HEK293 (cell line): Measurements from ENCODE around the gene CHD1.

Source experiments
- CTCF ChIA-PET: fragments of 350-600 bp; formaldehyde crosslinking; extraction: SDS; loops from one replicate; lab custom pipeline; 2021; ENCODE audit warnings: antibody characterized with exemption; lab: Yijun Ruan, JAX
- POLR2A ChIA-PET: fragments of 300-600 bp; formaldehyde crosslinking; extraction: SDS; loops from one replicate; lab custom pipeline; 2020; ENCODE audit warnings: antibody characterized with exemption, inconsistent platforms; lab: Yijun Ruan, JAX
- H3K27ac ChIP-seq: fragments of 200-500 bp; sonication (Bioruptor generic); 2 replicates; pipeline ENCODE4 v1.5.1; 2014; ENCODE audit warnings: low read depth, low read length, control low read depth, inconsistent platforms; ENCODE audit errors: extremely low read depth
- H3K36me3 ChIP-seq, 2 experiments: fragments of 200-500 bp in 1 of 2; sonication (Bioruptor generic) in 1 of 2; 1 replicate in 1 of 2; 2 replicates in 1 of 2; pipeline ENCODE4 v1.5.1; 2014 to 2017; ENCODE audit warnings: inconsistent platforms in 2 of 2, low read length in 2 of 2; ENCODE audit not compliant: control insufficient read depth in 2 of 2, insufficient read depth in 1 of 2
- H3K4me1 ChIP-seq: fragments of 200-500 bp; sonication (Bioruptor generic); 2 replicates; pipeline ENCODE4 v1.5.1; 2014; ENCODE audit warnings: mild to moderate bottlenecking, low read length, inconsistent platforms; ENCODE audit not compliant: control insufficient read depth, insufficient read depth
- H3K4me3 ChIP-seq: 2 replicates; pipeline ENCODE4 v1.5.1; 2011; ENCODE audit warnings: low read depth, mild to moderate bottlenecking, control low read depth, low read length, moderate library complexity
- H3K9me3 ChIP-seq: fragments of 200-500 bp; sonication (Bioruptor generic); 2 replicates; pipeline ENCODE4 v1.5.1; 2014; ENCODE audit warnings: low read depth, low read length, inconsistent platforms; ENCODE audit not compliant: control insufficient read depth, insufficient read depth
- GLIS2 ChIP-seq: fragments of 450-650 bp; formaldehyde crosslinking; IDR thresholded peaks from 2 replicates; pipeline ENCODE4 v1.5.1; 2016; ENCODE audit warnings: missing biosample characterization, missing genetic modification characterization
- KLF9 ChIP-seq: fragments of 450-650 bp; formaldehyde crosslinking; IDR thresholded peaks from 2 replicates; pipeline ENCODE4 v1.5.1; 2016; ENCODE audit warnings: missing biosample characterization, missing genetic modification characterization, low read depth
- PATZ1 ChIP-seq: fragments of 450-650 bp; formaldehyde crosslinking; IDR thresholded peaks from 2 replicates; pipeline ENCODE4 v1.5.1; 2016; ENCODE audit warnings: missing biosample characterization, missing genetic modification characterization
- SP2 ChIP-seq: fragments of 450-650 bp; formaldehyde crosslinking; IDR thresholded peaks from 2 replicates; pipeline ENCODE4 v1.5.1; 2016; ENCODE audit warnings: missing biosample characterization, missing genetic modification characterization
- SP3 ChIP-seq: fragments of 450-650 bp; formaldehyde crosslinking; IDR thresholded peaks from 2 replicates; pipeline ENCODE4 v1.5.1; 2016; ENCODE audit warnings: missing biosample characterization, missing genetic modification characterization
- YY1 ChIP-seq: fragments of 450-650 bp; formaldehyde crosslinking; IDR thresholded peaks from 2 replicates; pipeline ENCODE4 v1.5.1; 2018; ENCODE audit warnings: missing biosample characterization, missing genetic modification characterization
- ZFP69B ChIP-seq: fragments of 450-650 bp; formaldehyde crosslinking; IDR thresholded peaks from 2 replicates; pipeline ENCODE4 v1.5.1; 2016; ENCODE audit warnings: missing biosample characterization, missing genetic modification characterization
- ZNF10 ChIP-seq: fragments of 450-650 bp; formaldehyde crosslinking; IDR thresholded peaks from 2 replicates; pipeline ENCODE4 v1.5.1; 2017; ENCODE audit warnings: missing biosample characterization, missing genetic modification characterization
- ZNF138 ChIP-seq: fragments of 450-650 bp; formaldehyde crosslinking; IDR thresholded peaks from 2 replicates; pipeline ENCODE4 v1.5.1; 2016; ENCODE audit warnings: missing biosample characterization, missing genetic modification characterization, borderline replicate concordance
- ZNF184 ChIP-seq: fragments of 450-650 bp; IDR thresholded peaks from 2 replicates; pipeline ENCODE4 v1.5.1; 2018; ENCODE audit warnings: missing biosample characterization, mild to moderate bottlenecking, missing genetic modification characterization
- ZNF280C ChIP-seq: fragments of 450-650 bp; formaldehyde crosslinking; IDR thresholded peaks from 2 replicates; pipeline ENCODE4 v1.5.1; 2016; ENCODE audit warnings: missing biosample characterization, missing genetic modification characterization
- ZNF302 ChIP-seq: fragments of 450-650 bp; formaldehyde crosslinking; IDR thresholded peaks from 2 replicates; pipeline ENCODE4 v1.5.1; 2016; ENCODE audit warnings: missing biosample characterization, missing genetic modification characterization, low read depth
- ZNF324 ChIP-seq: fragments of 450-650 bp; formaldehyde crosslinking; IDR thresholded peaks from 2 replicates; pipeline ENCODE4 v1.5.1; 2016; ENCODE audit warnings: missing biosample characterization, missing genetic modification characterization
- ZNF350 ChIP-seq: fragments of 450-650 bp; formaldehyde crosslinking; IDR thresholded peaks from 2 replicates; pipeline ENCODE4 v1.5.0; 2017; ENCODE audit warnings: missing biosample characterization, mild to moderate bottlenecking, missing genetic modification characterization
- ZNF362 ChIP-seq: fragments of 450-650 bp; formaldehyde crosslinking; IDR thresholded peaks from 2 replicates; pipeline ENCODE4 v1.5.1; 2016; ENCODE audit warnings: missing biosample characterization, missing genetic modification characterization
- ZNF394 ChIP-seq: fragments of 450-650 bp; formaldehyde crosslinking; IDR thresholded peaks from 2 replicates; pipeline ENCODE4 v1.5.1; 2016; ENCODE audit warnings: missing biosample characterization, missing genetic modification characterization, mild to moderate bottlenecking, moderate library complexity, borderline replicate concordance
- ZNF426 ChIP-seq: fragments of 450-650 bp; formaldehyde crosslinking; IDR thresholded peaks from 2 replicates; pipeline ENCODE4 v1.5.1; 2017; ENCODE audit warnings: missing biosample characterization, missing genetic modification characterization, mild to moderate bottlenecking, inconsistent platforms, moderate library complexity
- ZNF585B ChIP-seq: fragments of 450-650 bp; formaldehyde crosslinking; IDR thresholded peaks from 2 replicates; pipeline ENCODE4 v1.5.1; 2016; ENCODE audit warnings: missing biosample characterization, missing genetic modification characterization
- ZNF624 ChIP-seq: fragments of 450-650 bp; formaldehyde crosslinking; IDR thresholded peaks from 2 replicates; pipeline ENCODE4 v1.5.1; 2017; ENCODE audit warnings: missing biosample characterization, missing genetic modification characterization
- ZNF639 ChIP-seq: fragments of 450-650 bp; formaldehyde crosslinking; IDR thresholded peaks from 2 replicates; pipeline ENCODE4 v1.5.1; 2016; ENCODE audit warnings: missing biosample characterization, missing genetic modification characterization
- ZNF701 ChIP-seq: fragments of 450-650 bp; formaldehyde crosslinking; IDR thresholded peaks from 2 replicates; pipeline ENCODE4 v1.5.1; 2016; ENCODE audit warnings: missing biosample characterization, missing genetic modification characterization
- ZNF777 ChIP-seq: fragments of 450-650 bp; formaldehyde crosslinking; IDR thresholded peaks from 2 replicates; pipeline ENCODE4 v1.5.1; 2017; ENCODE audit warnings: missing biosample characterization, missing genetic modification characterization, borderline replicate concordance
- ZNF785 ChIP-seq: fragments of 450-650 bp; formaldehyde crosslinking; IDR thresholded peaks from 2 replicates; pipeline ENCODE4 v1.5.1; 2016; ENCODE audit warnings: missing biosample characterization, missing genetic modification characterization
- ZNF837 ChIP-seq: fragments of 450-650 bp; formaldehyde crosslinking; IDR thresholded peaks from 2 replicates; pipeline ENCODE4 v1.5.1; 2016; ENCODE audit warnings: missing biosample characterization, missing genetic modification characterization
- ZSCAN5A ChIP-seq: fragments of 450-650 bp; formaldehyde crosslinking; IDR thresholded peaks from 2 replicates; pipeline ENCODE4 v1.5.1; 2016; ENCODE audit warnings: missing biosample characterization, missing genetic modification characterization

The CHD1 gene

GRCh38 chr5:98954392-98955028, 25.7 kb upstream of the CHD1 start (continued):
- no peak for TF ChIP-seq ZNF362 (tag by site-specific recombination)
- TF ChIP-seq YY1 (tag by site-specific recombination) = no peak

GRCh38 chr5:98942847-98943246, 14.0 kb upstream of the CHD1 start:
- TF ChIP-seq ZNF302 (tag by site-specific recombination) (no peak), ZNF426 (no peak), ZNF585B (tag by site-specific recombination) (no peak), KLF9 (tag by site-specific recombination) (no peak), ZNF394 (no peak), ZNF624 (tag by site-specific recombination) (no peak), GLIS2 (no peak), ZNF701 (no peak), PATZ1 (tag by site-specific recombination) (no peak), ZNF777 (no peak), ZNF280C (tag by site-specific recombination) (no peak), SP2 (tag by site-specific recombination) (no peak), ZNF324 (tag by site-specific recombination) (no peak), SP3 (tag by site-specific recombination) (no peak)
- CTCF ChIA-PET = no interaction called here
- Histone ChIP-seq H3K9me3 (no peaks in the 10 kb centered on the region), H3K4me1 (no peaks in the 10 kb centered on the region; the same call in 1 of the 2 replicates), H3K4me3 (no peak overlapping the region), H3K36me3 (no peaks in the 10 kb centered on the region), H3K27ac (no peak overlapping the region)
- POLR2A ChIA-PET = no interaction called here

- H3K4me3 ChIP-seq = no peak overlapping the region
- TF ChIP-seq ZNF138 (tag by site-specific recombination) (no peak), ZNF184 (tag by site-specific recombination) (no peak), ZSCAN5A (tag by site-specific recombination) (no peak), ZNF10 (no peak), ZNF350 (tag by site-specific recombination) (no peak), ZNF639 (no peak), ZFP69B (tag by site-specific recombination) (no peak), ZNF837 (tag by site-specific recombination) (no peak), ZNF785 (tag by site-specific recombination) (no peak)
- TF ChIP-seq, all 188 proteins: peak for 0
- no peak overlapping the region for H3K27ac ChIP-seq
- H3K9me3 ChIP-seq = no peaks in the 10 kb centered on the region
- ChIA-PET POLR2A (interaction anchor here (2.8 kb wide), 1 partner anchor 12 kb away, joined by 14 read pairs; the partner anchor contains the start of gene CHD1), CTCF (interaction anchor here (0.6 kb wide), 1 partner anchor 87 kb away, joined by 3 read pairs; no protein-coding TSS in a partner anchor)
- no peaks in the 10 kb centered on the region for H3K36me3 ChIP-seq
- peaks cover 2% of the 10 kb centered on the region for H3K4me1 ChIP-seq
Observed at GRCh38 chr5:98941131-98941883, 12.5 kb upstream of the CHD1 start.
